ENCODE data around the gene ARHGAP26.
A peak's percentile ranks its signal among the peaks of the same experiment; 100 is the strongest.
"Not testable (repeated sequence)": the region's sequence is repeated elsewhere in the genome, so short reads cannot be mapped to it uniquely, and the experiment has no call there.

Gene ARHGAP26

DNA sequence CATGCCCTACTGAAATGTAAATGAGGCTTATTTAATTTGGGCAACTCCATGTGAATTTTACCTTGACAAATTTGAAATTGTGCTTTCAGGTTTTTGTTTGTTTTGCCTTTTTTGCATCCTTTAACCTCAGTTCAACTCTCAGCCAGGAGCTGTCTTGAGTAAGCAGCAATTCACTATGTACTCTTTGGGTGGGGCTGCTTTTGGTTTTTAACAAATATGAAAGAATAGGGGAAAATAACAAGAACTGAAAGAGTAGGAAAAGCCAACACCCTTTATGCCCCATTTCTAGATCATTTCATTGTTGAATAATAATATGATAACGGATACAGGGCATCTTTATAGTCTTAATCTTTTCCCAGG is 192.0 kb downstream of the ARHGAP26 start:
- no peak for DNase-seq (ENCODE audit: low spot score)

DNA sequence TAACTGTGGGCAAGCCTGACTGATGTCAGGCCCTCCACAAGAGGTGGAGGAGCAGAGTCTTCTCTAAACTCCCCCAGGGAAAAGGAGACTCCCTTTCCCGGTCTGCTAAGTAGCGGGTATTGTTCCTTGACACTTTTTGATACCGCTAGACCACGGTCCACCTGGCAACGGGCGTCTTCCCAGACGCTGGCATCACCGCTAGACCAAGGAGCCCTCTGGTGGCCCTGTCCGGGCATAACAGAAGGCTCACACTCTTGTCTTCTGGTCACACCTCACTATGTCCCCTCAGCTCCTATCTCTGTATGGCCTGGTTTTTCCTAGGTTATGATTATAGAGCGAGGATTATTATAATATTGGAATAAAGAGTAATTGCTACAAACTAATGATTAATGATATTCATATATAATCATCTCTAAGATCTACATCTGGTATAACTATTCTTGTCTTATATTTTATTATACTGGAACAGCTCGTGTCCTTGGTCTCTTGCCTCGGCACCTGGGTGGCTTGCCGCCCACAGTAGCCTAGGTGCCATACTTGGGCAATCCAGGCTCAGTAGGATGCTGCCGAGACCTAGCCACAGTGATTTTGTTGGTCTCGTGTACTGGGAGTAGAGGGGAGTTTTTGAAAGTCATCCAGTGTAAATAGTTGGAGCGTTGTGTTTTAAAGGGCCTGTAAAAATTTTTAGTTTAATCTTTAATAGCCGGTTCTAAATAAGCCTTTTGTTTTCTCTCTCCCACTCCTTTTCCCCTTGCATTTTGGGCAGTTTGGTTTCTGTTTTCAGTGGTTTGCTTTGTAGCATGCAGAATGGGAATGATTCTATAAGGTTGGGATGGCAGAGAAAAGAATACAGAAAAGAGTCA is 195.3 kb downstream of the ARHGAP26 start:
- DNase-seq (ENCODE audit: low spot score) = not testable (repeated sequence)

- DNase-seq (ENCODE audit: low spot score) = no peak
These were observed 195.9 kb downstream of the ARHGAP26 start for GRCh38 chr5:142966121-142966420.

DNA sequence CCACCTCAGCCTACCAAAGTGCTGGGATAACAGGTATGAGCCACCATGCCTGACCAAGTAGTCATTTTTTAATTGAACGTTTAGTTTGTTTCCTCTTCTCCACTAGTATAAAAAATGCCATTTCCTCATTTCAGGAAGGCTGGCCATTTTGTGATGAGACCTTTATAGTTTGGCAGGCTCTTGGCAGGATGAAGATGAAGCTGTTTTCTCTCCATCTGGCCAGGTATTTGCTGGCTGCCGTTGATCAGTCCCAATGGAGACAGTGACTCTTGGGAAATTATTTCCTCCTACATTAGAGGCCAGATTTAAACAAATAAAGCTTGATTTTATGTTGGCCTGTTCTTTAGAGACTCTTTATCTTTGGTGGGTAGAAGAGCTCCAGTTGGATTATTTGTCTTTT is 199.0 kb downstream of the ARHGAP26 start:
- no peak for DNase-seq (ENCODE audit: low spot score)

DNA sequence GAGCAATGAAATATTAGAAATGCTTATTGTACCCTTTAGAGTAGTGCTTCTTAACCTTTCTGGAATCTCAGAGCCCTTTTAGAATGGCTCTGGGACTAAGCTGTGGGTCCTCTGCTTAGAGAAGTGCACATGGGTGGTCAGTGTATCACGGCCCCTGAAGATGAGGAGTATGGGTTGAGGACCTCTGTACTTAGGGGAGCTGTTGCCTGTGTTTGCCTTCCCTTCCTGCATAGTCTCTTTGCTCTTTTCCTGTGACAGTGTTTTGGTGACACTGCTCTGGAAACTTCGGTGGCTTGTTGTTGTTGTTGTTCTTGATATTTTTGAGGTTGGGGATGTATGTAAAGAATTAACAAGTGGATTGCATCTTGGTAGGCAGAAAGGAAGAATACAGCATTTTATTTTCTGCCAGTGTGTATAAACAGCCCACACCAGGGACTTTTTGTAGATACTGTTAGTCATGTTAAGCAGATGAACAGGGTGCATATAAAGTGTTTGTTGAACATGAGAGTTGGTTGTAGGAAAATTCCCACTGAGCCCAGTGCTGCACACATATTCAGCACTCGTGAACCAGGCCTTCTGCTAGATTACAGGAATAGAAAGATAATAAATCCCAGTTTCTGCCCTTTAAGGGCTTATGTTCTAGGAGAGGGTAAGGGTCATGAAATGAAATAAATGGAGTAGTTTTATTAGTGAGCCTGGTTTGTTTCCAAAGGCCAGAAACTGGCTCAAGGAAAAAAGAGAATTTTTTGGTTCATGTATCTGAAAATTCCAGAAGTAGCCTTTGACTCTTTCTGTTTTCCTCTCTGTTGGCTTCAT is 199.7 kb downstream of the ARHGAP26 start:
- no peak for DNase-seq (ENCODE audit: low spot score)

DNA sequence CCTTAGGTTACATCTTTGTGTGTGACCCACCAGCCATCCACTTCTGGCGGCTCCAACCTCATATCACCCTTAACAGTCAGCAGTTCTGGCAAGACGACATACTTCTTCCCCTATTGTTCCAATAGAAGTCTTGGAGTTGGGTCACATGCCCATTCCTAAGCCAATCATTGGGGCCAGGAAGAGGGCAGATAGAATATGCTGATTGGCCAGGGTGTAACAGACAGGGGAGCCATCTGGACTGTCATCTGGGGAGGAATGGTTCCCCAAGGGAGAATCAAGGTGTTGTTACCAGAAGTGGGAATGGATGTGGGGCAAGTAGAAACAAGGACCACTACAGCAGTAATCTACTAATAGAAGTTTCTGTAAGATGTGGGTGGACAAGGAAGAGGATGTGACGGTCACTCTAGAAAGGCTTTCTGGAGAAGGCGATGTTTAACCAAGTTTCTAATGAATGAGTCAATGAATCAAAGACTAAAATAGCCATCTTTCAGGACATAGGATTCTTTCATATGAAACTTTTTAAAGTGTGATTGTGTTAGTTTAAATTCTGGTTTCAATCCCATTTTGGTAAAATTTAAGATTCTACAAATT is 200.4 kb downstream of the ARHGAP26 start:
- DNase-seq (ENCODE audit: low spot score) = no peak

DNA sequence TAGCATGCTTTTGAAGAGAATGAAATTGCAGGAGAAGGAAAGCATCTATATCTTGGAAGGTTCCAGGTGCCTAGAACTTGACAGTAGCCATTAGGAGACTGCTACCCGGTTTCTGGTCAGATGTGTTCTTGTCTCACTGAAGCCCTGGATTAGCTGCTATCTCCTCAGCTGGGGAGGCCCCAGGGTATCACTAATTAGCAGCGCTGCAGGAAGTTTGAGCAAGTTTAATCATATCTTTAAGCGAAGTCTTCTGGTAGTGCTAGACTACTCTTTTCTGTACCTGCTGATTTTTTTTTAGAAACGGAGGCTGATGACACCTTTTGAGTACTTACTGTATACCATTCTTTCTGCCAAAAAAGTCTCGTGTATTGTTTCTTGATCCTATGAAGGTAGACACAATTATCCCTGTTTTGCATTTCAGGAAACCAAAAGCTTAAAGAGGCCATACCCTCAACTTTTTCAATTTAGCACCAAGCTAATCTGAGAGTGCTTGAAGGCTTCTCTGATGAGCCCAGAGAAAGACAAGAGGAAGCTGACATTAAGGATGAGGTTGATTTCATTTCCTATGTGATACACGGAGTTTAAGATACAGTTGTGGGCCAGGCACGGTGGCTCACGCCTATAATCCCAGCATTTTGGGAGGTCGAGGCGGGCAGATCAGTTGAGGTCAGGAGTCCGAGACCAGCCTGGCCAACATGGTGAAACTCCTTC is 201.3 kb downstream of the ARHGAP26 start:
- no peak for DNase-seq (ENCODE audit: low spot score)

GRCh38 chr5:142972064-142972570 is 201.9 kb downstream of the ARHGAP26 start:
- DNase-seq (ENCODE audit: low spot score) = no peak

DNA sequence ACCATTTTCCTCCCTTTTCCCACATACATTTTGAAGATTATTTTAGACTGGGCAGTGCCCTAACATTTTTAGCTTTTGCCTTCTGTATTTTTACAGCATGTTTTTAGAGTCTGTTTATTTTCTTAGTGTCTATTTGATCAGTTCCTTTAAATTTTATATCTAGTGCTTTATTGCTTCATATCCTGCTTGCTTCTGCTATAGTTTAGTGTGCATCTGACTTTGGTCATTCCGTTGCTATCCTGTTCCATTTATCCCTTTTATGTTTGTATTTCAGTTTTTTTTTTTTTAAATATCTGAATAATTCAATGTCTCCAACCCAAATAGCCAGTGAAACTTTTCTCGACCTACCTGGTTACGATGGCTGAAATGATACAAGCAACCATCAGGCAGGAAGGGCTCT is 203.8 kb downstream of the ARHGAP26 start:
- DNase-seq (ENCODE audit: low spot score) = no peak

DNA sequence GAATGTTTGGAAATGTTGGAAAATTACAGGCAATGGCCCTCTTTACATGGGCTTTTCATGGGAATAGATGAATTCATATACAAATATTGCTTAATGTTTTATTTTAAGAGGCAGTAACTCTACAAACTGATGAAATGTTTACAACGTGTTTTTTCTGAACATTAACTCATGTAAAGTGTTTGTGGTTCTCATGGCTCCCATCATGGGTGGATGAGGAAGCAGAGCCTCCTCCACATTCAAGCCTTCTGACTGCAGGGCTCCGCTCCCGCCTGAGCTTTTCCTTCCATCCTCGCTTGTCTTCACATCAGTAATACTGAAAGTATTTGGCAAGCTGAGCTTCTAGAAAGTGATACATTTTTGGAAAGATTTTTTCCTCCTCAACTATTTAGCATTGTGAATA is 204.2 kb downstream of the ARHGAP26 start:
- no peak for DNase-seq (ENCODE audit: low spot score)

DNA sequence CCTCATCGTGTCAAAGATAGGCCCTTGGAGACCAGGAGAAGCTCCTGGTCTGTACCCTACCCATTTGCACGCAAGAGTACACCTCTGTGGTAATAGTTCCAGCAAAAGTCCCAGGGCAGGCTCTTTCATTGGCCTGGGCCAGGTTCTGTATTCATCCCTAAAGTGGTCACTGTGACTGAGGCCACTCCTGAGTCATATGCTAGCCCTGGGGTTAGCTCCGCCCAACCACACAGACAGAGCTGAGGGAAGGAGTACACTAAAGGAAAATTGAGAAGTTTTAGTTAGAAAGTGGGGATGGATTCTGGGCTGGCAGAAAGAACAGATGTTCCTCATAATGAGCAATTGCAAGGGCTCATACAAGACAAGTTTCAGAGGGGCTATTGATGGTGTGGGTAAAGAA is 206.7 kb downstream of the ARHGAP26 start:
- DNase-seq (ENCODE audit: low spot score) = no peak

DNA sequence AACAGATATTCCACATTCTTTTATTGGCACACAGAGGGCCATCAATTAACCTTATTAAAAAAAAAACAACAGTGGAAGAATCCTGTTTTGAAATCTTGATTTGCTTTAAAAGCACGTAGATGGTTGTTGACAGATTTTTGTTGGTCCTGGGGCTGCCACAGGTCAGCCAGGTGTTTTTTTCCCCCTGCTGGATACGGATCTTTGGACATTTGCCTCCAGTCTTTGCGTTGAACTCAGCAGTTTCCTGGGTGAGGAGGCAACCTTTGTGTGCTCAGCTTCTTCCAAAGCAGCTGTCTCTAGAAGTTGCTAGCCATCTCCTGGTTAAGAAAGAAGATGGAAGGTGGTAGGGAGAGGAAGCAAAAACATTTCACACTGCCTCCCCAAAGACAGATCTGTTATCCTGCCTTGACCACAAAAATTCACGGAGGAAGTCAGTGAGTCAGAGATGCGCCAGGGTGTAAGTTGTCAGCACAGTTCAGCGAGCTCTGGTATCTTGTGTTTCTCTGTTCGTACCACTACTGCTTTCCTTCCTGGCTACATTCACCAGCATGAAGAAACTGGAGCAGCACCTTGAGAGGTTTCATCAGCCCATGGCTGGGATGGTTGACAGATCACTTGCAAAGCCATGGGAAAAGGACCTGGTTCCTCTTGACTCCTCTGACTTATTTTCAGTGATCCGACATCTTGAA is 207.3 kb downstream of the ARHGAP26 start:
- DNase-seq (ENCODE audit: low spot score) = no peak

DNA sequence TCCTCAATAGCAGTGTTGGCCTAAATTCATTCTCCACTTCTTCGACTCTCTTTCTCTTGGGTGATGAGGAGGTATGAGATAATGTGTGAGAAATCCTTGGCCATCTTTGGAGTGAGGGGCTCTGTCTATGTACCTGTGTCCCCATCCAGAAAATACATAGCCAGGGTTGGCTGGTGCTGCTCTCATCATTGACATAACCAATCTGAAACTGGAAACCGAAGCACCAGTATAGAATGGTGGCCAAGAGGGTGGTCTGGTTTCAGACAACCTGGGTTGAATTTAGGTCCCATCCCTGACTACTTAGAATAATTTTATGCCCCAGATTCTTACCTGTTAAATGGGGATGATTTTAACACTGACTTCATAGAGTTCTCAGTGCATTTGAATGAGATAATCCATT is 208.1 kb downstream of the ARHGAP26 start:
- DNase-seq (ENCODE audit: low spot score) = no peak

DNA sequence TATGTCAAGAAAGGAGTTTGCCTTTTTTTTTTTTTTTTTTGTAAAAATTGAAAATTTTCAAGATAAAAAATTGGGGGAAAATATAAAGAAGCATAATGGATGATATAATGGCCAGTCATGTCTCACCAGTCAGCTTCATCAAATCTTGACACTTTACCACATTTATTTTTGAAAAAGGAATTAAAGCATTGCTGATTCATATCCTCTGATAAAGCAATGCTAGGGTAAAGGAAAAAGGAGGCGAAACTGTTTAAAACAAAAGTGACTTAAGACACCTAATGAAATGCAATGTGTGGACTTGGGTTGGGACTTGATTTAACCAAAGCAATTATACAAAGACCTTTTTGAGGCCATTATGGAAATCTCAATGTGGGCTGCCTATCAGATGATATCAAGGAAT is 208.5 kb downstream of the ARHGAP26 start:
- no peak for DNase-seq (ENCODE audit: low spot score)

DNA sequence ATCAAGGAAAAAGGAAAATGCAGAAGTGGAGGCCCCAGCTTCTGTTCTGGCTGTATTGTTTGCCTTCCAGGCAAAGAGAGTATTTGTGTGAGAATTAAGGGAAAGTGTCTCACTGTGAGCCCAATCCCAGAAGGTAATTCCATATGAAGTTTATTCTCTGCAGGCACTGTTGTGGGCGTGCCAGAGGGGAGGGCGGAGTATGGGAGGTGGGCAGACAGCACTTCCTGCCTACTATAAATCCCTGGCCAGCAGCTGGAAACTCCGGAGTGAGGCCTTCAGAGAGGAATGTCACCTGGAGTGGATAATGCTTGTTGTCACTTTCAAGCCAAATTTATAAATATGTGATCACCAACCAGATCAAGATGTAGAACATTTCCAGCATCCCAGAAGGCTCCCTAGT is 209.5 kb downstream of the ARHGAP26 start:
- DNase-seq (ENCODE audit: low spot score) = peak; percentile 69

GRCh38 chr5:142981475-142981874 is 211.3 kb downstream of the ARHGAP26 start:
- no peak for DNase-seq (ENCODE audit: low spot score)

DNA sequence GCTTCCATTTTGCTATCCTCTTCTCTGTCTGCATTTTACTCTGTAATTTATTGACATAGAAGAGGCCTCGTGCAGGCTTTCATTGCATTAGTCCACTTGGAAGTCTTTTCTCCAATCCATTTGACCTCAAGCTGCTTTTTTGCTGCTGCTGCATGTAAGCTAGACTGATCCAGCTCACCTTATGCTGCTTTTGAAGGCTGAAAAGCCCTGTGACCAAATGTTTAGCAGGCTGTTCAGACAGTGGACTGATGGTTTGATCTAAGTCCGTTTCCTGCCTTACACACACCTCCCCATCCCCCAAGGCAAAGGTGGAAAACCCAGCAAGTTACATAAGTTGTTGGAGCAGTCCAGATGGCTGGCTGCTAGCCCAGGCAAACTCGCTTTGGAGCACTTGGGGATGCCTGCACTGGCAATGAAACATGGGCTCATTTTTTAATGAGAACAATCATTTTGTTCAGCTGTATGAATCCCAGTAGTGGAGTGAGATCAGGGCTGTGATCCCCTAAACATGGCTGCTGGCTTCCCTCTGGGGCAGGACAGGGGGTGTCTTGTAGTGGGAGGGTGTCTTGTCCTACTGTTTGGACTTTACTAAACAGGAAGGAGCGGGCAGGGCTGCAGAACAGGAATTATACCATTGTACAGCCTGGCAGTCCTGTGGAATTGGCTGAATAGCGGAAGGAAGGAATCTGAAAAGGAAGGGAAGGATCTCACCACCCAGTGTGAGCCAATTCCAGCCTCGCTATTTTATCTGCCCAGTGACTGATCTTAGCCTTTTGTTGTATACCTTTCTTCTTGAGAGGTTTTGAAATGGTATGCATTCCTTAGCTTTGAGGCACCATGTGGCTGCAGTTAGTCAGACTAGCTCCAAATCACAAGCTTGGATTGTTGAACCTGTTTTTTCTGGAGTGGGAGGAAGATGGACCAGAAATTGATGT is 212.0 kb downstream of the ARHGAP26 start:
- DNase-seq (ENCODE audit: low spot score) = peak; percentile 41

DNA sequence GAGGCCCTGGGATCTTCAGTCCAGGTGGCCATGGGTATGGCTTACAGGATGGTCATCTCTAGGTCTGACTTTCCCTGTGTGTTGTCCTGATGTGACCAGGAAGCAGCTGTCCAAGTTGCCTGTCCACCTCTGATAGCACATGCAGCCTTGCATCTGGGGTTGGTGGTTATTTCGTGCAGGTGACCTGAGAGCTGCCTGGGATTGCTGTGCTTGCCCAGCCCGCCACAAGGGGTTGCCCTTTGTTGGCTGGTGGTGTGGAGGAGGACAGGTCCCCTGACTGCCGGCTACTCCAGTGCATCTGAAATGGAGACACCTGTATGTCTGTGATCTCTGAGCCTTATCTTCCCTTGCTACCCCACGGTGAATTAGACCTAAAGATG is 212.6 kb downstream of the ARHGAP26 start:
- peak; percentile 64 for DNase-seq (ENCODE audit: low spot score)

GRCh38 chr5:142984011-142984410 is 213.8 kb downstream of the ARHGAP26 start:
- DNase-seq (ENCODE audit: low spot score) = no peak

DNA sequence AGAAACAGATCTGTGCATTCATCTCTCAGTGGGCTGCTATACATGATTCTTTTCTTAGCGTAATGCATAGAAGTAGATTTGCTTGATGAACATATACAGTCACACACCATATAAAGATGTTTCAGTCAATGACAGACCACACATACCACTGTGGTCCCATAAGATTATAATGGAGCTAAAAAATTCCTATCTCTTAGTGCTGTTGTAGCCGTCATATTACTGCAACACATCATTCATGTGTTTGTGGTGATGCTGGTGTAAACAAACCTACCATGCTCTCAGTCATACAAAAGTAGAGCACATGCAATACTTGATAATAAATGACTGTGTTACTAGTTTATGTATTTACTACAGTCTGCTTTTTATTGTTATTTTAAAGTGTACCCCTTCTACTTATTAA is 214.3 kb downstream of the ARHGAP26 start:
- DNase-seq (ENCODE audit: low spot score) = no peak

GRCh38 chr5:142989270-142989669 is 219.1 kb downstream of the ARHGAP26 start:
- DNase-seq (ENCODE audit: low spot score) = not testable (repeated sequence)
